Head of caudate nucleus (tissue), 42 donors: Measurements from ENCODE around the gene POPDC2.

ENCODE experiments used
- DNase-seq, 42 donors: peaks; one replicate each; pipeline versions ENCODE4 v3.0.0 to v3.0.0-alpha.2; 2020 to 2021; ENCODE audit warnings: mixed read lengths in 7 of 42
- intact Hi-C: fragments of 100-400 bp; cut with DNase I; formaldehyde crosslinking; loops from one replicate; pipeline ENCODE4 v1.15.0; 2022

POPDC2 gene

DNA sequence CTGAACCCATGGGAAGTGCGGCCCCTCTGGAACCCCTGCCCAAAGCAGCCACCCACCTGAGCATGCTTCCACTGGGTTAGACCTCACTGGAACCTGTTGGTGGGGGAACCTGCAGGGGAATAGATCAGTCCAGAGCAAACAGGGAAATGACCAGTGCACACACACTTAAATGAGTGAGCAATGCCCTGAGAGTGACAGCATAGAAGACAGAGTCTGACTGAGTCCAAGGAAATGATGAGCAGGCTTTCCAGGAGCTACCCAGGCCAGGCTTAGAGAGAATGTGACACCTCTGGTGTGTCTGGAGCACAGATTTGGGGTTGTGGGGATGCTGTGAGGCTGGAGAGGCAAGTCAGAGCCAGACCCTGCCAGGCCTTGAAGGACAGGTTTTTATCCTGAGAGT lies 34.2 kb downstream of the POPDC2 start:
- no peak for DNase-seq
- intact Hi-C loops: no loop called here

- intact Hi-C loops: no loop called here
- DNase-seq: no peak
Observed at GRCh38 chr3:119625451-119626153, 34.8 kb downstream of the POPDC2 start.

DNA sequence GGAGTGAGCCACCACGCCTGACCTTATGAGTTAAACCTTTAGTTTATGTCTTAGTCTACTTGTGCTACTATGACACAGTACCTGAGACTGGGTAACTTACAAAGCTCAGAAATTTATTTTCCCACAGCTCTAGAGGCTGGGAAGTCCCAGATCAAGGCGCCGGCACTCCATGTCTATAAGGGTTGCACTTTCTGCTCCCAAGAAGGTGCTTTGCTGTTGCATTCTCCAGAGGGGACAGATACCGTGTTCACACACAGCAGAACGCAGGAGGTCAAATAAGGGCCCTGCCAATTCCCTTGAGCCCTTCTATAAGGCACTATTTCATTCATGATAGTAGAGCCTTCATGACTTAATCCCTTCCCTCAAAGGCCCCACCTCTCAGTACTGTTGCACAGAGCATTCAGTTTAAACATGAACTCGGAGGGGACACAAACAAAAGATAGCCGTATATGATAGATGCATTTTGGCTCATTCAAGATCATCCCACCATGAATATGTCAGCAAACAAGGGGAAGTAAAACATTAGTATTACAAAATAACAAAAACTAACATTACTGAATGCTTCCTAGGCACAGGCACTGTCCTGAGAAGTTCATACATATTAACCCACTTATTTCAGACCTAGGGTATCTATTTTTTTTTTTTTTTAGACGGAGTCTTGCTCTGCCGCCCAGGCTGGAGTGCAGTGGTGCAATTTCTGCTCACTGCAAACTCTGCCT lies 36.2 kb downstream of the POPDC2 start:
- intact Hi-C loops: no loop called here
- no peak for DNase-seq

DNA sequence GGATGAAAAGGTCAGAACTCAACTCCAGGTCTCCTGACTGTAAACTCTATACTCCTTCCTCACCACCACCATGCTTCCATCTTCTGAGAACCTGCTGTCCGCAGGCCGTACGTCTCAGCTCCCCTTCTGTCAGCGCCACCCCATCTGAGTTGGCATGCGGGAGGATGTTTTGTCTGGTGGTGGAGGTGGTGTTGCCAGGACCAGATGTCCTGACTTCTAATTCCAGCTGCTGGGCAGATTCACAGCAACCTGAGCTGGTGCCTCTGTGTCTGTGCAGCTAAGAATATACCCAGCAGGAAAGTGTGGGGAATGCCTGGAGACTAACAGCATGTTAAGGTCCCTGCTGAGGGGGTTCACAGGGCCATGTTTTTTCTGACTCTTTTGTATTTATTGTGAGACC lies 39.5 kb downstream of the POPDC2 start:
- intact Hi-C loops: no loop called here
- no peak for DNase-seq

- intact Hi-C loops: no loop called here
- no peak for DNase-seq
Observed at GRCh38 chr3:119619094-119619493, 41.3 kb downstream of the POPDC2 start.

- intact Hi-C loops: no loop called here
- no peak for DNase-seq
Observed at GRCh38 chr3:119616056-119616455, 44.3 kb downstream of the POPDC2 start.

DNA sequence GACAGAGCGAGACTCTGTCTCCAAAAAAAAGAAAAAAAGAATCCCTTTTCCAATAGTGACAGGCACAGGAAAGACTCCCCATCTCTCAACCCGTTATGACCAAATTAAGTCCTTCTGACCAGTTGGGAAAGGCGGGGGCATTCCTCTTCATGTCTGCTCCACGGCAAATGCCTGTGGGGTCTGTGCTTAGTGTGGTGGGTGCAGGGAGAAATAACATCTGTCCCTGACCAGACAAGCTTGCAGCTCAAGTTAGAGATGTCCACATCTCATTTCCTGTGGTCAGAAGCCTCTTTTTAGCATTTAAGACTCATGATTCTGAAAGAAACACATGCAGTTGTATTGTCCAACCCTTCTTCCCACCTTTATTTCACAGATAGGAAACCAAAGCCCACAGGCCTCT lies 46.5 kb downstream of the POPDC2 start:
- no peak for DNase-seq
- intact Hi-C loops: no loop called here

GRCh38 chr3:119613201-119613600 lies 47.2 kb downstream of the POPDC2 start:
- DNase-seq: no peak
- intact Hi-C loops: no loop called here

GRCh38 chr3:119611664-119612063 lies 48.7 kb downstream of the POPDC2 start:
- intact Hi-C loops: no loop called here
- no peak for DNase-seq

DNA sequence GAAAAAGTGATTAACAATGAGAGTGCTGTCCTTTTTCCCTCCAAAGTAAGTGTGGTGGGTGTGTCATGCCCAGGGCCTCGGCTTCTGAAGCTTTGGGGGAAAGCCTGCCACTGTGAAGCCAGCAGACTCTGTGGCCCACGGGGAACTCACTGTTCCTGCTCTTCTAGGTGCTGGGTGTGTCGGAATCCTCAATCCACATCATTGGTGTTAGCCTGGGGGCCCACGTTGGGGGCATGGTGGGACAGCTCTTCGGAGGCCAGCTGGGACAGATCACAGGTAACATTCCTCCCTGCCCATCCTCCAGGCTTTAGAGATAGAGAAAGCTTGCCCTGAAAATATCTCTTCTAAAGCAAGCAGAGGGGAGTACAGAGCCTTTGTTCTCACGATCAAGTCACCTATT lies 51.1 kb downstream of the POPDC2 start:
- intact Hi-C loops: no loop called here
- DNase-seq: peak in 1 of 42 donors; percentile 15

DNA sequence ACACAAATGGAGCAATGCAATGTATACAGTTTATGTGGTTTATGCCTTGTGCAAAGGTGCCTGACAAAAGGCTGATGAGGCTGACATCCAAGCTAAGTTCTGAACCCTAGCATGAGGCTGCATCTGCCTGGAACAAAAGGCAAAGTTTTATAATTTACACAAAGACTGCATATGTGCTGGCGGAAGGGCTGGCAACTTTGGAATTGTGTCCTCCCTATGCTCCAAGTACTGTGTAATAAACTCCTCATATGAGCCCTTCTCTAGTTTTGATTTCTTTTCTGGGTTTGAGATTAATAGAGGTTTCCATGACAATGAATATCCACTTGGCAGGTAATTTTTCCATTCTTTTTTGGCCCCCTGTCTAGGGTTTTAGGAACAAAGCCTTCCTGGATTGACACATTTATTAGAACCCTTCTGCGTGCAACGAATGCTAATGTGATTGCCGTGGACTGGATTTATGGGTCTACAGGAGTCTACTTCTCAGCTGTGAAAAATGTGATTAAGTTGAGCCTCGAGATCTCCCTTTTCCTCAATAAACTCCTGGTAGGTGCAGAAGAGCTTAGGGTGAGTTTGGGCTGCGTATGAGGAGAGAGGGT lies 51.9 kb downstream of the POPDC2 start:
- intact Hi-C loops: no loop called here
- no peak for DNase-seq

DNA sequence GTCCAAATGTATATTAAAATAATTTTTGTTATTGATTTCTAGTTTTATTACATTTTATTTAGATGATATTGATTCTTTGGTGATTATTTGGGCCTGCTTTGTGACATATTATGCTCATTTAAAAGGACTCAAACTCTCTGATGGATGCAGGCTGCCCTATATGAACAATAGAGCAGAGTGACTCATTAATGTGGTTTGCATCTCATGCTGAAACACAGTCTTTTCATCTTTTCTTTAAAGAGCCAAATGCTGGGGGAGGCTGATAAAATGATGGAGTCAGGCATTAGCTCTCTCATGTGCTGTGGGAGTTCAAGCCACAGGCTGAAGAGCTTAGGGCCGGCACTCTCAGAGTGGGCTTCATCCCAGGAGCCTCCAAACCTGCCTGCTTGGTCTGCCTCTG lies 55.5 kb downstream of the POPDC2 start:
- DNase-seq: no peak
- intact Hi-C loops: no loop called here

- no peak for DNase-seq
- intact Hi-C loops: no loop called here
Observed at GRCh38 chr3:119602676-119603075, 57.7 kb downstream of the POPDC2 start.

- no peak for DNase-seq
- intact Hi-C loops: no loop called here
Observed at GRCh38 chr3:119601154-119601553, 59.2 kb downstream of the POPDC2 start.

DNA sequence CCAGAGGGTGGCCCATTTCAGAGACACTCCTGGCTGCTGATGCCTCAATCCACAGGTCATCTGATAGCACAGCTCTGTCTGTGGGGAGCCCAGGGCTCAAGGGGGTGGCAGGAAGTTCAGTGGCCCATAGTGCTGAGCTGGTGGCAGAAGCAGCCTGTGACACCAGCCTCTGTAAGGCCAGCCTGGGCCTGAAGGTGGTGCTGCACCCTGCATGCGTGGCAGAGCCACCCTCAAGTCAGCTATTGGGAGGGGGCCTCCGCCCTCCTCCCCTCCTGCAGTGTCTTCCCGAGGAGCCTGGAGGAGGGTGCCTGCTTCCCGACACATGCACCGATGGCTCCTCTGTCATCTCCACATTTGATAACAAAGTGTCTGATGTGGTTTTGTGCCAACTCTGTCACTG lies 59.7 kb downstream of the POPDC2 start:
- intact Hi-C loops: no loop called here
- peak in 13 of 42 donors; percentile 3 to 51 (median 23) for DNase-seq

DNA sequence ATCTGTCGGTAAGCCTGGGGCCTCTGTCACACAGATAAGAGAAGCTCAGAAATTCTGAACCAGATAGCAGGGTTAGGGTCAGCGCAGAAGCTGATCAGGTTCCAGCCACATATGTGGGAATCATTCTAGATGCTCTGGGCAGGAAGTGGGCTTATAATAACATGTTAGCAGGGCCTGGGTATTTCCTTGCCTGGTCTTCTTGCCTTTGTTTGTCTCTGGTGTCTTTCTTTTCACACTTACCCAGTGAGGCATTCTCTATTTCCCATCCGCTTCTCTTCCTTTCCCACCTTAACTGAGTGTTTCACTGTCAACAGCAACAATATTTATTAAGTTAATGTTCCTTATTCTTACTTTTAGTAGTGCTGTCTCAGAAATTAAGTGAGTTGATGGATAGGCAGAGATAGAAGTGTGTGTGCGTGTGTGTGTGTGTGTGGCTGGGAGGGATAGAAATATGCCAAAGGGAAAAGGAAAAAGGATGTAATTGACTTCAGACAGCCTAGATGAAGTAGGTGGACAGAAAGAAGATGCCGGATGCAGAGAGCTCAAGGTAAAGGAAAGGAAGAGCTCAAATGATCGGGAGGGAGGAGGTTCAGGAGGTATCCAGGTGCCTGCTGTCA lies 60.7 kb downstream of the POPDC2 start:
- DNase-seq: no peak
- intact Hi-C loops: no loop called here

DNA sequence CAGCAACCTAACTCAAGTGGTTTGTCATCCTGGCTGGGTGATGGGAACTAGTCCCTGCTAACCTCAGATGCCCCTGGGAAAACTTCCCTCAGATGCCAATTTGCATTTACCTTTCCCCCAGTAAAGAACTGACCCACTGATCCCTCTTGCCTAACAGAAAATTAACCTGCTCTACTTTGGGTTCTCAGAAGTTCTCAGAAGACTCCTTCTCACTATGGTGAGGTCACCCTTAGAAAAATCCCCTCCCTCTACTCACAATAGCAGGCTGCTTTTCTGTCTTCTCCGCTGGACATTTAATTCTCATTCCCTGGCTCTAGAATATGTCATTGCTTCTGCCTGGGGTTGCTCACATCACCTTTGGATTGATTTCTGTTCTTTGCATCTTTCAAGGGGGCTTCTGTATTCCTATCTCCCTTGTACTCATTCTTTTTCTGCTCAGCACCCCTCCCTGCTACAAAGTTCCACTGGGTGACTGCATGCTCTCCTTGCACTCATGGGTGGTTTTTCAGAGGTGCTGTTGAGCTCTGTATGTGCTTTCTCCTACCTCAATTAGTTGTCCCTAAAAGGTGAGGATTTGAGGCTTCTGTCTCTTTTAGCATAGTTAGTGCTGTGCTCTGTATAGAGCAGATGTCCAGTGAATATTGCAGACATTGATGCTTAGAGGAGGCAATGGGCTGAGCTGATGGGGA lies 61.8 kb downstream of the POPDC2 start:
- intact Hi-C loops: no loop called here
- no peak for DNase-seq

GRCh38 chr3:119597548-119598288 lies 62.7 kb downstream of the POPDC2 start, which contains the start of gene PLA1A:
Gene PLA1A, plus strand, starts transcription at chr3:119597885. Its CDS starts 29 bp downstream, at chr3:119597914.
- intact Hi-C loops: no loop called here
- DNase-seq: no peak

DNA sequence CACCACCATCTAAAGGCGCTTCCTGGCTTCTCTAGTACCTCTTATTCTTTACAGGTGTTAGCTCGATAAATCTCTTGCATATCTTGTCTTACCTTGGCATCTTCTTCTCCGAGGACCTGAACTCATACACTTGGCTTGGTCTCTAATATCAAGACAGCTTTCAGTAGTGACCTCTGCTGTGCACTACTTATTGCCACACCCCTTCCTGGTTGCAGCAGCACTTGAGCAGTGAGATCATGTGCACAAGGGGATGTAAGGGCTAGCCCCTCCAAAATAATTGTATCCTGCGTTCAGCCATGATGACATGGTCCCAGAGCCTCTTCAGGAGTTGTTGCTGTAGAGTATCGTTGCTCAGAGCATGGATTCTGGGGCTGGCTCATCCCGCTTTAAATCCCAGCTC lies 64.0 kb downstream of the POPDC2 start:
- intact Hi-C loops: no loop called here

More for the DNA sequence above, 64.0 kb downstream of the POPDC2 start:
- DNase-seq: no peak
